DLD1 (cell line): Measurements from ENCODE around the gene ZNG1A.
"Not testable (repeated sequence)": the region's sequence is repeated elsewhere in the genome, so short reads cannot be mapped to it uniquely, and the experiment has no call there.

Experiments used
- in situ Hi-C: cut with HindIII; loops from 2 replicates; pipeline ENCODE4 v1.10.0; 2017; ENCODE audit warnings: low sequenced_read_pairs

The ZNG1A gene

GRCh38 chr9:98775-99174 lies 80.1 kb downstream of the ZNG1A start:
- in situ Hi-C loops, result not testable (repeated sequence)

- in situ Hi-C loops, result not testable (repeated sequence)
These were observed 83.9 kb downstream of the ZNG1A start for GRCh38 chr9:94992-95391.

- in situ Hi-C loops, result not testable (repeated sequence)
These were observed 84.5 kb downstream of the ZNG1A start for GRCh38 chr9:94323-94722.

- in situ Hi-C loops, result not testable (repeated sequence)
These were observed 84.9 kb downstream of the ZNG1A start for GRCh38 chr9:93909-94308.

- in situ Hi-C loops, result not testable (repeated sequence)
These were observed 88.0 kb downstream of the ZNG1A start for GRCh38 chr9:90851-91250.

GRCh38 chr9:88396-89037 lies 90.3 kb downstream of the ZNG1A start:
- in situ Hi-C loops, result not testable (repeated sequence)

GRCh38 chr9:87860-88259 lies 91.0 kb downstream of the ZNG1A start:
- in situ Hi-C loops, result not testable (repeated sequence)

GRCh38 chr9:87105-87504 lies 91.8 kb downstream of the ZNG1A start:
- in situ Hi-C loops, result not testable (repeated sequence)

GRCh38 chr9:86697-87096 lies 92.2 kb downstream of the ZNG1A start:
- in situ Hi-C loops, result not testable (repeated sequence)

- in situ Hi-C loops, result not testable (repeated sequence)
These were observed 95.7 kb downstream of the ZNG1A start for GRCh38 chr9:82932-83689.

- in situ Hi-C loops, result not testable (repeated sequence)
These were observed 100.5 kb downstream of the ZNG1A start for GRCh38 chr9:78333-78732.

GRCh38 chr9:76389-76788 lies 102.5 kb downstream of the ZNG1A start:
- in situ Hi-C loops, result not testable (repeated sequence)

GRCh38 chr9:73900-74525 lies 104.8 kb downstream of the ZNG1A start:
- in situ Hi-C loops, result not testable (repeated sequence)

GRCh38 chr9:73076-73899 lies 105.6 kb downstream of the ZNG1A start:
- in situ Hi-C loops, result not testable (repeated sequence)
